Body of pancreas (tissue), 4 donors: ENCODE measurements around the gene TSPYL4. TPM values are rescaled to one million over a fixed set of nuclear protein-coding genes. Genes with fewer than 3 reads are reported as not detected.

Experiments
- ATAC-seq: fragments of 150-250 bp; one replicate; pipeline ENCODE4 v1.9.1; 2016
- DNase-seq, 4 donors: peaks; one replicate each; pipeline ENCODE4 v3.0.0-alpha.2; 2019
- H3K27ac ChIP-seq, 4 donors: fragments of 200-600 bp; sonication (generic); 1 replicate in 3 of 4; 2 replicates in 1 of 4; pipeline versions ENCODE4 v1.5.1 to v1.6.1; 2016 to 2019; ENCODE audit warnings: mild to moderate bottlenecking in 1 of 4, mixed read lengths in 1 of 4, moderate library complexity in 1 of 4
- H3K27me3 ChIP-seq, 2 donors: fragments of 200-600 bp; sonication (generic); one replicate each; pipeline ENCODE4 v1.6.0; 2016; ENCODE audit warnings: mild to moderate bottlenecking in 1 of 2
- H3K36me3 ChIP-seq, 2 donors: fragments of 200-600 bp; sonication (generic); replicated peaks in 1 of 2; 2 replicates each; pipeline ENCODE4 v1.5.1; 2016; ENCODE audit warnings: low read depth in 2 of 2; ENCODE audit not compliant: insufficient read depth in 1 of 2
- H3K4me1 ChIP-seq: fragments of 200-600 bp; sonication (generic); one replicate; pipeline ENCODE4 v1.6.0; 2016
- H3K4me3 ChIP-seq, 2 donors: fragments of 200-600 bp; sonication (generic); 1 replicate in 1 of 2; 2 replicates in 1 of 2; pipeline ENCODE4 v1.5.1; 2016 to 2019
- H3K9me3 ChIP-seq, 3 donors: fragments of 200-600 bp; sonication (generic); 1 replicate in 2 of 3; 2 replicates in 1 of 3; pipeline ENCODE4 v1.5.1; 2016
- POLR2A ChIP-seq, 3 donors: fragments of 450-650 bp; IDR thresholded peaks; one replicate each; pipeline ENCODE4 v1.6.1; 2016; ENCODE audit warnings: antibody characterized with exemption in 3 of 3, mild to moderate bottlenecking in 2 of 3
- WGBS, 2 donors: methylation state at CpG; one replicate each; pipeline ENCODE4 v1.1.5; 2017; 5-methylcytosine and 5-hydroxymethylcytosine counted together
- intact Hi-C: fragments of 100-400 bp; cut with DNase I; formaldehyde crosslinking; loops from one replicate; pipeline ENCODE4 v1.15.1; 2023
- total RNA-seq, 2 donors: library from RNA; depleted of rRNA; stranded (reverse); fragments of >200 nt; gene quantifications; one replicate each; pipeline ENCODE4 v1.1.0, GENCODE V29; 2016
- TF ChIP-seq, protein P1 (sequence below), 7 experiments: fragments of 450-650 bp in 4 of 7; fragments of 200-600 bp in 3 of 7; sonication (generic) in 3 of 7; IDR thresholded peaks; one replicate each; pipeline ENCODE4 v1.5.1; 2016 to 2019; ENCODE audit warnings: antibody characterized with exemption in 7 of 7

The TSPYL4 gene
- total RNA-seq, 2 donors from 2014 or later: 8.6 to 12.7 TPM

DNA sequence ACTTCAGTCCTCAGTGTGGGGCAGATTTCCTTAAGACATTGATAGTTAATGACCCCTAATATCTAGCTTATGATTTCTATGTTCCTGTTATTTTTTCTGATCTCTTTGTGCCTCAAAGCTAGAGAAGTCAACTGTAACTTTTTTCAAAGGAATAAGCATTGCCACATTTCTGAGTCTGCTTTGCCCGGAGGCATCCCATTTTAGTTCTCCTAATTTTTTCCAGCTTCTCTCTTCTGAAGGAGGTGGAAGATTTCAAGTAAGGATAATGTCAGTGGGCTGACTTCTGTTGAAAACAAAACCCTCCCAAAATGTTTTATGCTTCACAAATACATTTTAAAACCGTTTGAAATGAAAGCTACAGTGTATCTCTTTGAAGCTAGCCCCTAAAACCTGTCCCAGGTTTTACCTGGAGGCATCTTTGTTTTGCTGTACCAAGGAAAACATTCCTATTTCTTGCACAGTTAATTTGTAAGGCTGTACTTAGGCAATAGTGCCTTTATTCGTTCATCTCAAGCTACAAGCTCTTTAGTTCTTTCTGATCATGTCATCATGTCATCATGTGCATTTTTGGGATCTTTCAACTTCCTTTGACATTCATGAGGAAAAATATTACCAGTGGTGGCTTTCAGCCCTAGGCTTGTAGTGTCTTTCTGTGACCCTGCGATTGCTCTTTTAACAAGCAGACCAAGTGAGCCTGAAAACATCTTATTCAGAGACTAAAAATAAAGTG is 45.7 kb downstream of the TSPYL4 start:
- no peak for DNase-seq
- H3K4me1 ChIP-seq: no peaks in the 10 kb centered on the region
- intact Hi-C loops: no loop called here
- TF ChIP-seq POLR2A (IDR thresholded peaks at IDR 0.05): no peak
- TF ChIP-seq, protein P1, sequence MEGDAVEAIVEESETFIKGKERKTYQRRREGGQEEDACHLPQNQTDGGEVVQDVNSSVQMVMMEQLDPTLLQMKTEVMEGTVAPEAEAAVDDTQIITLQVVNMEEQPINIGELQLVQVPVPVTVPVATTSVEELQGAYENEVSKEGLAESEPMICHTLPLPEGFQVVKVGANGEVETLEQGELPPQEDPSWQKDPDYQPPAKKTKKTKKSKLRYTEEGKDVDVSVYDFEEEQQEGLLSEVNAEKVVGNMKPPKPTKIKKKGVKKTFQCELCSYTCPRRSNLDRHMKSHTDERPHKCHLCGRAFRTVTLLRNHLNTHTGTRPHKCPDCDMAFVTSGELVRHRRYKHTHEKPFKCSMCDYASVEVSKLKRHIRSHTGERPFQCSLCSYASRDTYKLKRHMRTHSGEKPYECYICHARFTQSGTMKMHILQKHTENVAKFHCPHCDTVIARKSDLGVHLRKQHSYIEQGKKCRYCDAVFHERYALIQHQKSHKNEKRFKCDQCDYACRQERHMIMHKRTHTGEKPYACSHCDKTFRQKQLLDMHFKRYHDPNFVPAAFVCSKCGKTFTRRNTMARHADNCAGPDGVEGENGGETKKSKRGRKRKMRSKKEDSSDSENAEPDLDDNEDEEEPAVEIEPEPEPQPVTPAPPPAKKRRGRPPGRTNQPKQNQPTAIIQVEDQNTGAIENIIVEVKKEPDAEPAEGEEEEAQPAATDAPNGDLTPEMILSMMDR (IDR thresholded peaks at IDR 0.05): no peak
- 72 to 75% methylated on average over 4 of the region's 4 CpGs for WGBS, 2 donors
- no peak overlapping the region for H3K4me3 ChIP-seq
- H3K27ac ChIP-seq: no peak overlapping the region
- no peaks in the 10 kb centered on the region for H3K9me3 ChIP-seq
- no peaks in the 10 kb centered on the region for H3K27me3 ChIP-seq
- ATAC-seq: no peak
- H3K36me3 ChIP-seq: no peaks in the 10 kb centered on the region

DNA sequence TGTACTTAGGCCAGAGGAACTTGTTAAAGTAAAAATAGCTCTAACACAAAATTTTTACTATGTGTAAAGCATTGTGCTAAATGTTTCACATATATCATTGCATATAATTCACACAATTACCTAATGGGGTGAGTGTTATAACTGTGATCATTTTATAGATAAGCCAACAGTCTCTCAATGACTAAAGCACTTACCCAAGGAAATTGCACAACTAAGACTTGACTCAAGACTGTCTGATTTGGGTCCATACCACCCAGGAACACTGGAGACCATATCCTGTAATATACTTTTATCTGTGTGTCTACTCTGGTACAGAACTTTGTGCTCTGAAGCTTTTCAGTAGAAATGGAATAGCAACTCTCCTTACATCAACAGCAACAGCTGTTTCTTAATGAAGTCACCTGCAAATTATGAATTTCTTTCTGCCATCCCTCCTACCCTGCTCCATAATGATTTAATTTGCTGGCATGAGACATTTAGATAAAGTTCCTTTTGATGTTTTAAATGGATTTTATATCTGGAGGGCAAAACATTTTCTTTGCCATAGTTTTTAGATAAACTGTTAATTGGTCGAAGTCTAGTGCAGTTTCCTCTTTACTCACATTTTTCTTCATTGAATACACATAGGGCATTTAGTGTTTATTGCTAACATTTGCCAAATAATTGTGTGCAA is 47.5 kb downstream of the TSPYL4 start:
- intact Hi-C loops: no loop called here
- ATAC-seq (no peak), DNase-seq (no peak)
- no peaks in the 10 kb centered on the region for H3K27me3 ChIP-seq
- H3K36me3 ChIP-seq: no peaks in the 10 kb centered on the region
- no peak overlapping the region for H3K27ac ChIP-seq
- no peak for TF ChIP-seq POLR2A (IDR thresholded peaks at IDR 0.05)
- TF ChIP-seq, protein P1 (IDR thresholded peaks at IDR 0.05): no peak
- peaks cover under 1% of the 10 kb centered on the region for H3K4me1 ChIP-seq
- H3K9me3 ChIP-seq: no peaks in the 10 kb centered on the region
- 92 to 96% methylated on average over 1 of the region's 1 CpG for WGBS, 2 donors
- H3K4me3 ChIP-seq: no peak overlapping the region

DNA sequence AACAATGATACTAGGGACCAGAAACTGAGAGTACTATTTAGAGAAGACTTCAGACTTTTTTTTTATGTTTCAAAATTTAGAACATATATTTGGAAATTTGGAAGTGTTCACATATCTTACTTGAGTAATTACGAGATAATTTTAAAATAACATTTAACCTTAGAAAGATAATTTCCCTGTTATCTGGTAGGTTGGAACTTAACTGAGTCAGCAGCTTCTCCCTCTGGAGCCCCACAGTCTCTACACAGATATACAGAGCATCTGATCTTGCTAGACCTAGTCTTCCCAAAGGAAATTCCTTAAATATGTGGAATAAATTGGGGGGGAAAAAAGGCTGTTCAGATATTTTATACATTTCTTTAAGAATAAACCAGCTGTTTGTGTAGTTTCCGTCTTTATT is 48.6 kb downstream of the TSPYL4 start:
- ATAC-seq (no peak), DNase-seq (no peak)
- Histone ChIP-seq H3K27me3 (no peaks in the 10 kb centered on the region), H3K36me3 (no peaks in the 10 kb centered on the region), H3K4me1 (peaks cover 10% of the 10 kb centered on the region), H3K27ac (no peak overlapping the region), H3K4me3 (no peak overlapping the region), H3K9me3 (no peaks in the 10 kb centered on the region)
- TF ChIP-seq, protein P1 (IDR thresholded peaks at IDR 0.05): no peak
- TF ChIP-seq POLR2A (IDR thresholded peaks at IDR 0.05): no peak
- intact Hi-C loops: no loop called here
- 66 to 78% methylated on average over 2 of the region's 2 CpGs for WGBS, 2 donors

DNA sequence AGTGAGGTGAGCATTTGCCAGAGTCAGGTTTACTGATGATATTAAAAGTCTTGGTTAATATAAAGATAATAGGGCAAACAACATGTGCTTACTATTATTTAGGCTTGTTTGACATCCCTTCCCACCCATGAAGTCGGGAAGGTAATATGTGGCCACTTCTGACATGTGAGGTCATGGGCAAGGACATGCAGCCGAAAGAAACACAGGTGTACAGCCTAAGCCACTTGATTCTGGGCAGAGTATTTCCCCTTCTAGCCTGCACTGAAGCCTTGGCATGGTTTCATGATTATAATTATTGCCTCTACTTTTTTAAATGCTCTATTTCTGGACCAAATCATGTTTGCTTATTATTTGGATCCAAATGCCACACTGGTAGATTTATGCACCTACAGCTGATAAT is 52.3 kb downstream of the TSPYL4 start:
- Histone ChIP-seq H3K27ac (no peak overlapping the region), H3K27me3 (no peaks in the 10 kb centered on the region), H3K36me3 (no peaks in the 10 kb centered on the region), H3K4me3 (no peak overlapping the region), H3K9me3 (no peaks in the 10 kb centered on the region), H3K4me1 (peaks cover 10% of the 10 kb centered on the region)
- TF ChIP-seq POLR2A (IDR thresholded peaks at IDR 0.05): no peak
- TF ChIP-seq, protein P1 (IDR thresholded peaks at IDR 0.05): no peak
- DNase-seq (no peak), ATAC-seq (no peak)
- intact Hi-C loops: no loop called here
- whole genome bisulfite sequencing, 2 donors: 44 to 63% methylated on average over 2 of the region's 2 CpGs
